ENCODE data around the gene RASL12. TPM values are rescaled to one million over a fixed set of nuclear protein-coding genes. Genes with fewer than 3 reads are reported as not detected.

RASL12 gene
- total RNA-seq, 1 donor from 2014 or later: 23.3 TPM

DNA sequence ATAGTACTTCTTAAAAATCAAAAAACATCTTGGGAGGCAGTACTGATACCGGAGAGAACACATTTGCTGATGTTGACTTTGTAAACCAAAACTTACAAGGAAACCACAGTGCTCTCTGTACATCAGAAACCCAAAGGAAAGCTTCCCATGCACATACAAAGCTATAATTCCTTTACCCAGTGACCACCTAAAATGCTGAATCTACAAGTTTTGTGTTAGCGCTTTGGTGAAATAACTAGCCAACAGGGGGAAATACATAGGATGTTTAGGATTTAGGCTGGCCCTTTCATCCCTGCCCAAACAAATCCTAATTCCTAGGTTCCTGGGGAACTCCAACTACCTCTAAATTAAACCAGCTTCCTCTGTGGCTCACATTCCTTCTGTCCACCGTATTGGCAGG lies 62.8 kb downstream of the RASL12 start:
- intact Hi-C loops (cut with DNase I): no loop called here
- no peak for DNase-seq (ENCODE audit: missing footprints)
- no peak for ATAC-seq

Other genes with a start within 250 kb of the RASL12 start
- gene PIF1, start 242.3 kb downstream of the RASL12 start, total RNA-seq: 0.73 TPM
- gene PLEKHO2, start 226.1 kb downstream of the RASL12 start, total RNA-seq: 10.4 TPM
- 1.1 TPM for gene ANKDD1A, start 156.1 kb downstream of the RASL12 start, total RNA-seq
- 45.3 TPM for gene SPG21, start 78.1 kb downstream of the RASL12 start, total RNA-seq
- gene MTFMT, start 38.4 kb downstream of the RASL12 start, total RNA-seq: 18.7 TPM
- not detected for gene SLC51B, start 22.6 kb downstream of the RASL12 start, total RNA-seq
- gene KBTBD13, start 8.8 kb upstream of the RASL12 start, total RNA-seq: 8.4 TPM
- gene UBAP1L, start 47.2 kb upstream of the RASL12 start, total RNA-seq: 1.5 TPM
- gene PDCD7, start 65.8 kb upstream of the RASL12 start, total RNA-seq: 17.9 TPM
- 54.6 TPM for gene CLPX, start 117.4 kb upstream of the RASL12 start, total RNA-seq
- gene CILP, start 143.5 kb upstream of the RASL12 start, total RNA-seq: 15.7 TPM
- 4.9 TPM for gene PARP16, start 218.9 kb upstream of the RASL12 start, total RNA-seq
- gene RNU5A-1, start 228.1 kb upstream of the RASL12 start, total RNA-seq: not detected
- gene RNU5B-1, start 236.7 kb upstream of the RASL12 start, total RNA-seq: 25.8 TPM

Data from Right ventricle myocardium inferior (tissue), 1 donor.